Fibroblast of the aortic adventitia (primary cell): ENCODE results near the gene BBS12. TPM values are rescaled to one million over a fixed set of nuclear protein-coding genes. Genes with fewer than 3 reads are reported as not detected.

ENCODE experiments used
- DNase-seq: peaks from one replicate; pipeline ENCODE4 v3.0.0-alpha.2; 2010; ENCODE audit warnings: low read depth
- H3K4me3 ChIP-seq: 2 replicates; pipeline ENCODE4 v1.5.1; 2011; ENCODE audit warnings: low read depth, mild to moderate bottlenecking, control low read depth, low read length, moderate library complexity
- total RNA-seq: library from RNA; depleted of rRNA; stranded (reverse); fragments of >200 nt; gene quantifications from 2 replicates; pipeline ENCODE4 v1.2.3, GENCODE V29; 2012; ENCODE audit warnings: low replicate concordance
- TF ChIP-seq, protein P1 (sequence below): IDR thresholded peaks from 2 replicates; pipeline ENCODE4 v1.5.1; 2011; ENCODE audit warnings: mild to moderate bottlenecking, low read length, control low read depth, inconsistent platforms; ENCODE audit not compliant: insufficient read depth

BBS12 gene
- total RNA-seq, 1 donor = 5.8 TPM

DNA sequence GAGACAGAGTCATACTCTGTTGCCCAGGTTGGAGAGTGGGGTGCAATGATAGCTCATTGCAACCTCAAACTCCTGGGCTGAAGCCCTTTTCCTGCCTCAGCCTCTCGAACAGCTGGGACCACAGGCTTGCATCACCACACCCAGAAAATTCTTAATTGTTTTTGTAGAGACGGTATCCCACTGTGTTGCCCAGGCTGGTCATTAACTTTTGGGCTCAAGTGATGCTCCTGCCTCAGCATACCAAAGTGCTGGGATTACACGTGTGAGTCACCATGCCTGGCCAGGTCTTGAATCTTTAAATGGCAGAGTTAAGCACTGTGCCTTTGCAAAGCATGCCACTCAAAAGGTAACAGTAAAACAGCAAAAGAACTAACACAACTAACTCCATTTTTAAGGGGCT lies 28.6 kb upstream of the BBS12 start:
- no peak for DNase-seq
- no peak overlapping the region for H3K4me3 ChIP-seq
- TF ChIP-seq, protein P1, sequence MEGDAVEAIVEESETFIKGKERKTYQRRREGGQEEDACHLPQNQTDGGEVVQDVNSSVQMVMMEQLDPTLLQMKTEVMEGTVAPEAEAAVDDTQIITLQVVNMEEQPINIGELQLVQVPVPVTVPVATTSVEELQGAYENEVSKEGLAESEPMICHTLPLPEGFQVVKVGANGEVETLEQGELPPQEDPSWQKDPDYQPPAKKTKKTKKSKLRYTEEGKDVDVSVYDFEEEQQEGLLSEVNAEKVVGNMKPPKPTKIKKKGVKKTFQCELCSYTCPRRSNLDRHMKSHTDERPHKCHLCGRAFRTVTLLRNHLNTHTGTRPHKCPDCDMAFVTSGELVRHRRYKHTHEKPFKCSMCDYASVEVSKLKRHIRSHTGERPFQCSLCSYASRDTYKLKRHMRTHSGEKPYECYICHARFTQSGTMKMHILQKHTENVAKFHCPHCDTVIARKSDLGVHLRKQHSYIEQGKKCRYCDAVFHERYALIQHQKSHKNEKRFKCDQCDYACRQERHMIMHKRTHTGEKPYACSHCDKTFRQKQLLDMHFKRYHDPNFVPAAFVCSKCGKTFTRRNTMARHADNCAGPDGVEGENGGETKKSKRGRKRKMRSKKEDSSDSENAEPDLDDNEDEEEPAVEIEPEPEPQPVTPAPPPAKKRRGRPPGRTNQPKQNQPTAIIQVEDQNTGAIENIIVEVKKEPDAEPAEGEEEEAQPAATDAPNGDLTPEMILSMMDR = no peak

DNA sequence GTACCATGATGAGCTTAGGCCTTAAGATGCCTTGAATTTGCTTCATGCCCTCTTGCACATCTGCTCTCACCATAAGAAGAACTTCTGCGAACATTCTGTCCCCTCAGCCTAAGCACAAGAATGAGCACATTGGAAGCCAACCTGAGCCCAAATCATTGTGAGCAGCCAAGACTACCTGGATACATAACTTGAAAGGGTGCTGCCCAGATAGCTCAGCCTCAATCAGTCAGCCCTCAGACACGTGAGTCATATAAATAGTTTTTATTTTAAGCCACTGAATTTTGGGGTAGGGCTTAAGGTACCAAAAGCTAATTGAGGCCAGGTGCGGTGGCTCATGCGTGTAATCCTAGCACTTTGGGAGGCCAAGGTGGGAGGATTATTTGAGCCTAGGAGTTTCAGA lies 27.5 kb upstream of the BBS12 start:
- TF ChIP-seq, protein P1 = no peak
- no peak overlapping the region for H3K4me3 ChIP-seq
- no peak for DNase-seq

DNA sequence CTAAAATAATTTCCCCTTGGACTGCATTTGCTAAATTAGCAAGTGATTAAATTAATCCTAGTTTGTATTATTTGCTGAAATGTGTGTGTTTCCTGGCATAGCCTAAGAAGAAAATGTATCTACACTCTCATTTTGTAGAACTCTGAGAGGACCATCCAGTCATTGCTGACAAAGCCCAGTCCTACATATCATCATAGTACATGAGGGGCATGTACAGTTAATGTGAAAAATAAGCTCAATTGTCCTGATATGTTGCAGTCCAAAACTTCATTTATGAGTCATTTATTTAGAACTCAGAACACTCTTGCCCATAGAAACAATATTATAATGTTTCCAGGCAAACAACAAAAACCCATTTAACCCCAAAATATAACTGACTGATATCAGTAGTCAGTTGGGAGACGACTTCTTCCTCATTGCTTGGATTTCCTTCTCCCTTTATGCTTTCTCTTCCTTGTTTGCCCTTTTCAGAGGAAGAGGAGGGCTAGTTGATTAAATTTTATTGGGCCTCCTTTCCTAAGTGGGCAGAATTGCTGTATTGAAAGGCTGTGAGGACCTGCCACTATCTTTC lies 26.9 kb upstream of the BBS12 start:
- TF ChIP-seq, protein P1 = no peak
- no peak overlapping the region for H3K4me3 ChIP-seq
- DNase-seq = no peak

DNA sequence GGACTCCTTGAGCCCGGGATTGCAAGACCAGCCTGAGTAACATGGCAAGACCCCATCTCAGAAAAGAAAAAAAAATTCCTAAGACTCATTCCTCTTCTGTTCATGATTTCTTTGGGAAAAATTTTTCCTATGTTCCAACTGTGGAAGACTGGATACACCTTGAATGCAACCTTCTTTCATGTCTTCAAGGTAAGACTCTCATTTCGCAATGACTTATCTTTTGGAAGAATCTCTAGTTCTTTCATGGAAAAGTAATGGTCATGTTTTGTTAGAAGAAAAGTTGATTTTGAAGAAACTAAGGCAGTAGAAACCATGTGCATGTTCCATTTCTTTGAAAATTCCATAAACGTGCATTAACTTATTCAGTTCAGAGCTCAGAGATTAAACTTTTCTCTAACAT lies 26.0 kb upstream of the BBS12 start:
- H3K4me3 ChIP-seq = no peak overlapping the region
- no peak for DNase-seq
- TF ChIP-seq, protein P1 = no peak

- TF ChIP-seq, protein P1 = no peak
- no peak for DNase-seq
- no peak overlapping the region for H3K4me3 ChIP-seq
Measured at GRCh38 chr4:122707497-122707896, 25.0 kb upstream of the BBS12 start.

GRCh38 chr4:122709236-122709635 lies 23.3 kb upstream of the BBS12 start:
- H3K4me3 ChIP-seq = no peak overlapping the region
- DNase-seq = no peak
- TF ChIP-seq, protein P1 = no peak
